ENCODE data around the gene CXXC4.

CXXC4 gene

DNA sequence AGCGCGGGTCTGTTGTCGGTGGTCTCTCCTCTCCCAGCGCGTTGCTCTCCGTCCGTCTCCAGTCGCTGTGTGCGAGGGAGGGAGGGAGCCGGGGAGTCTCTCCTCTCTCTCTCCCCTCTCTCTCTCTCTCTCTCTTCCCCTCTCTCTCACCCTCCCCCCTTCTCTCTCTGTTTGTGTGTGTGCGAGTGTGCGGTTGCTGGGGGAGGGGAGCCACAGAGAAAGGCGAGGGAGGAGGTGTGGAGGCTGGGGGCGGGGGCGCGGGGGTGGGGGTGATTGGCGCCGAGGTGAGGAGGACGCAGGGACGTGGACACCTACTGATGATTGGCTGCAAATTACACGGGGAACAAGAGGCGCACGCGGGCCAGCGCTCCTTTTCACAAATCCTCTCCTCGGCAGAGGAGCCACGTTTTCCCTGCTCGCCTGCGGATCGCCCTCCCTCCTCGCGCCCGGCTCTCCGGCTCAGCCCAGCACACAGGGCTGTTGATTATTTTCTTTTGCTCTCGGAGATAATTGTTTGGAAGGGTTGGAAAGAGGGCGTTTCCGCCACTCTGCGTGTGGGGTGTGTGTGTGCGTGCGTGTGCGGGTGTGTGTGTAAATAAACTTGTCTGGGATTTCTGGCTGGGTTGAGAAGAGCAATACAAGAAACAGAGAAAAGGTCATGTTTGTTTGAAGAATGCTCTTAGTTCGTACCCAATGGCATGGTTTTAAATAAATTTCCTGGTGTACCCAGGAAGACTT is at the start of gene CXXC4:
CXXC4 (minus strand) TSS at position 73 of the 738 bp plus-strand sequence. CDS start 3,092 bp downstream, outside the sequence.
- DNase-seq (ENCODE audit: low read depth in 2 of 2), result no peak

- DNase-seq (ENCODE audit: low read depth in 2 of 2), result no peak
Measured at GRCh38 chr4:104533156-104533555, 38.5 kb upstream of the CXXC4 start.

GRCh38 chr4:104532677-104533076 is 38.0 kb upstream of the CXXC4 start:
- no peak for DNase-seq (ENCODE audit: low read depth in 2 of 2)

- DNase-seq (ENCODE audit: low read depth in 2 of 2), result no peak
Measured at GRCh38 chr4:104531390-104531789, 36.7 kb upstream of the CXXC4 start.

- DNase-seq (ENCODE audit: low read depth in 2 of 2), result no peak
Measured at GRCh38 chr4:104530426-104530825, 35.7 kb upstream of the CXXC4 start.

DNA sequence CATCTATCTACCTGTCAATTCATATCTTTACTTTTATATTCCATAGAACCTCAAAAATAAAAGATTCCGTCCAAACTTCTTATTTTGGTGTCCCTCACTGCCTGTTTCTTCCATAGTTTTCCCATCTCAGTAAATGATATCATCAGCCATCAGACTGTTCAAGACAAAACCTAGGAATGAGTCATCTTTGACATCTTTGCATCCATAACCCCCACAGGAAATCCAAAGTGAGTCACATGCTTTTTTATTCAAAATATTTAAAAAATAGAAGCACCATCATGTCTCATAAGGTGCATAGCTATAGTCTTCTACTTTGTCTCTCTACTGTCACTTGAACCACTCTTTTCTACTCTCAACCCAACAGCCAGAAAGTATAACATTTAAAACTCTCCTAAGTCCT is 29.9 kb upstream of the CXXC4 start:
- no peak for DNase-seq (ENCODE audit: low read depth in 2 of 2)

- DNase-seq (ENCODE audit: low read depth in 2 of 2), result no peak
Measured at GRCh38 chr4:104524026-104524425, 29.3 kb upstream of the CXXC4 start.

GRCh38 chr4:104519588-104519987 is 24.9 kb upstream of the CXXC4 start:
- DNase-seq (ENCODE audit: low read depth in 2 of 2), result no peak

- DNase-seq (ENCODE audit: low read depth in 2 of 2), result no peak
Measured at GRCh38 chr4:104516884-104517283, 22.2 kb upstream of the CXXC4 start.

DNA sequence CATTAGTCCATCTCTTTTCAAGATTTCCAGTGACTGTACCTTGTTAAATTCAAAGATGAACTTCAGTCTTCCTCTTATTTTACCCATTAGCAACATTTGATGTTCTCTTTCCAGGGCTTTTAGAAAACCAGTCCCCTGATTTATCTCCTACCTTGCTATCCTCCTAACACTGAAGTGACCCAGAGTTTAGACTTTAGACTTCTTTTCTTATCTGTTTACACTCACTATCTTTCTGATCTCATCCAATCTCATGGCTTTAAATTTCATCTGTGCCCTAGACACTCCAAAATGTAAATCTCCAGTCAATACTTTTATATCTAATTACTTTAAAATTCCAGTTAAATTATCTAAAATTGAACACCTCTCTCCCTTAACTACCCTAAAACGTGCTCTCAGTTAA is 13.5 kb upstream of the CXXC4 start:
- DNase-seq (ENCODE audit: low read depth in 2 of 2), result no peak

DNA sequence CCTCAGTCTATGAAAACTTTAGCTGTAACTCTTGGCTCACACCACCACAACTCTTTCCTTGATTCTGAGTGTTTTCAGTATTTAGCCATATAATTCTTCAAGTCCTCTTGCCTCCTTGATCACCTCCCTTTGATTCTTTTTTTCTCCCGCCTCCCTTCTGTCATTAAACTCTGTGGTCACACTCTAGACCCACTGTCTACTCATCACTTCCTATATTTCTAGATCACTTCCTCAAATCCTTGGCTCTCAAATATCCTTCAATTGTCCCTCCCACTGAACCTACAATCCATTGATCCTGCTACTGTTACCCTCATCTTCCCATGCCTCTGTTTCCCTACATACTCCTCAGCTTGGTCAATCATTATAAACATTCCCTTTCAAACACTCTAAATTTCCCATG is 12.4 kb upstream of the CXXC4 start:
- no peak for DNase-seq (ENCODE audit: low read depth in 2 of 2)

GRCh38 chr4:104504536-104504935 is 9.8 kb upstream of the CXXC4 start:
- no peak for DNase-seq (ENCODE audit: low read depth in 2 of 2)

GRCh38 chr4:104502471-104502870 is 7.8 kb upstream of the CXXC4 start:
- DNase-seq (ENCODE audit: low read depth in 2 of 2), result no peak

DNA sequence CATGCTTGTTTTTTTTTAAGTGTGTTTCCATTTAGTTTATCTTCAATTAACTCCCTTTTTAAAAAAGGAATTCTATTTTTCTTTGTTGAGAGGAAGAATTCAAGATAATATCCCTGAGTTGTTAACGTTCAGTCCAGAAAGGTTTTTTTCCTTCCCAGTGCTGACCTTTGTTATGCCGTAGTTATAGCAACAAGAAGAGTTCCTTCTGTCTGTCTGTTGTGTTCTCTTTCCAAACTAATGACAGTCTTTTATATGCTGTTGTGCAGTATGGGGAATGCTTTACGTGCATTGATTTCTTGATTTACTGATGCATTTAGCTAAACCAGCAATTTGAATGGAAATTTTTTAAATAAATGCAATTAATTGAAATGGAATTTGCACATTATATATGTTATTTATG is 6.6 kb upstream of the CXXC4 start:
- DNase-seq (ENCODE audit: low read depth in 2 of 2), result no peak

DNA sequence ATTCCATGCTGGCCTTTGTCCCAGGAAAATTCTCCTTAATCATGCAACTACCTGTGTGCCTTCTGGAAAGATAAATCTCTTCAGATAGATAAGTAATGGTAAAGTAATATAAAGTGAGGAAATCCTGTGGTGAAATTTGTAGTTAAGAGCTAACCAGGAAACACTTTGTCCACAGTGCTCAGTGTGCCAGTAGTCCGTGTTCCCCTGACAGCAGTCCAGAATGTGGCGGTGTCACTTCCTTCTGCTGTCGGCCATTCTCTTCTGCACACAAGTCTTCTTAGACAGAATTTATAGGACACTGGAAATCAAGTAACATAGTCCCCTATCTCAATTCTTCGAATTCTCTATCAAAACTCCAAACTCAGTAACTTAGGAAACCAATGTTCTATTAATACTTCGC is 5.7 kb upstream of the CXXC4 start:
- no peak for DNase-seq (ENCODE audit: low read depth in 2 of 2)

GRCh38 chr4:104494185-104494584 is 509 bp downstream of the CXXC4 start:
- no peak for DNase-seq (ENCODE audit: low read depth in 2 of 2)

DNA sequence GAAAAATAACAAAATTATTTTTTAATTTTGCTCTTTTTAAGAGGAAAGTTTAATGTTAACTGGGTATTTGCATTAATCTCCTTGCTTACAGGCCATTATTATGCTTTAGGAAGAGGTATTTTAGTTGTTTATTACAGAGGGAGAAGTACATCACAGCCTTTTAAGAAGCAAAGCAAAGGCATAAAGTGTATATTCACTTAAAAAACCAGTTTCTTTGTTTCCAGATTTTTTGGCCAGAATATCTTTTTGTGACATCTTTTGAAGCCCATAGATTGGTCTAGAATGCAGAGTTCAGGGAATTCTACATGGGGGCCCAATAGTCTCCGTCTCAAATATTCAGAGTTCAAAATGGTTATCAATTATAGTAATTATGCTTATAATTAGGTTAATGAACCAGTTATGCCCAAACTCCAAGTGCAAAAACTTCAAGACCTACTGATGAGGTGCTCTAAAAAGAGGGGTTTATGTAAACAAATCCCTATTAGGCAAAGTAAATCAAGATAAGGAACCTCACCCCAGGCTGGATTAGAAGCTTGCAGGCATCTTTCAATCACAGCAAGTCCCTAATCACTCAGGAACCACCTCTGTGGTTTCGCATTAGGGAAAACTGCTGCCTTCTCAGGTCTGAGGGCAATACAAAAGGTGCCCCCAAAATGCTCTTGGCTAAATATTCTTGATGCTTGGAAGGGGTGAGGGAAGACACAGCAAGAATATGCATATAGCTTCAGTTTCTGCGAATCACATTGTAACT is 1.4 kb downstream of the CXXC4 start:
- DNase-seq (ENCODE audit: low read depth in 2 of 2), result no peak

GRCh38 chr4:104492183-104492771 is 2.4 kb downstream of the CXXC4 start:
- no peak for DNase-seq (ENCODE audit: low read depth in 2 of 2)

DNA sequence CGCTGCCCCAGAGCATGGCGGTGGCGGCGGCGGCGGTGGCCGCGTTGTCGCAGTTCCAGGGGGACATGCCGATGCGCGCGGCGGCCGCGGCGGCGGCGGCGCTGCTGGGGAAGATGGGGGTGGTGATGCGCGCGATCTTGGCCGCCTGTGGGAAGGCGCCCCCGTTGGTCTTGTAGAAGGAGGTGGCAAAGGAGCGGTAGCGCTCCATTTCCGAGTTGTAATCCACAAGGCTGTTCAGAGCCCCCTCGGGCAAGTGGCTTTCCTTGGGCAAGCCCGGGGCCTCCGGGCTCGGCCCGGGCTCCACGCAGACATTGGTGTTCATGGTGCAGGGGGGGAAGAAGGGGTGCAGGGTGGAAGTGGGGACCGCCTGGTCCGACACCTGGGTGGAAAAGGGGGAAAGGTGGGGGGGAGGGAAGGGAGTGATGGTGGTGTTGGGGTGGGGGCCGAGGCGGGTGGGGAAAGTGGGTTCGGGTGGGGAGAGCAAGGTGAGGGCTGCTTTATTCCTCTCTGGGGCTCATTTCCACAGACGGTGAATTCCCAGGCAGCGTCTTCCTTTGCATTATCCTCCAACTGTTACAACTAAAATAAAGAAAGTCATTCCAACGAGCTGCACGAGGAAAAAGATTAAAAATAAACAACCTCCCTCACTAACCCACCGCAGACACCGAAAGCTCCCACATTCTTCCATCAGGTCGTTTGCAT is 3.1 kb downstream of the CXXC4 start:
- DNase-seq (ENCODE audit: low read depth in 2 of 2), result peak in 1 of 2 donors; percentile 5

- DNase-seq (ENCODE audit: low read depth in 2 of 2), result peak; percentile 13 to 24
Measured at GRCh38 chr4:104490770-104491480, 3.8 kb downstream of the CXXC4 start.

- no peak for DNase-seq (ENCODE audit: low read depth in 2 of 2)
Measured at GRCh38 chr4:104490096-104490769, 4.5 kb downstream of the CXXC4 start.

All from stimulated activated CD8-positive, alpha-beta memory T cell treated with anti-CD3 and anti-CD28 coated beads, Interleukin-2, amount 100 ng/mL, for 48 hours (primary cell).